Activated CD8-positive, alpha-beta memory T cell treated with anti-CD3 and anti-CD28 coated beads, Interleukin-2, amount 50 U/mL, for 1 hour (primary cell): ENCODE data around the gene CAMK1D.

Experiments
- DNase-seq: peaks from one replicate; pipeline ENCODE4 v3.0.0-alpha.2; 2020; ENCODE audit errors: extremely low read depth

Gene CAMK1D

GRCh38 chr10:12597176-12597575 is 247.8 kb downstream of the CAMK1D start:
- no peak for DNase-seq

- no peak for DNase-seq
Measured at GRCh38 chr10:12597788-12598765, 248.7 kb downstream of the CAMK1D start.

DNA sequence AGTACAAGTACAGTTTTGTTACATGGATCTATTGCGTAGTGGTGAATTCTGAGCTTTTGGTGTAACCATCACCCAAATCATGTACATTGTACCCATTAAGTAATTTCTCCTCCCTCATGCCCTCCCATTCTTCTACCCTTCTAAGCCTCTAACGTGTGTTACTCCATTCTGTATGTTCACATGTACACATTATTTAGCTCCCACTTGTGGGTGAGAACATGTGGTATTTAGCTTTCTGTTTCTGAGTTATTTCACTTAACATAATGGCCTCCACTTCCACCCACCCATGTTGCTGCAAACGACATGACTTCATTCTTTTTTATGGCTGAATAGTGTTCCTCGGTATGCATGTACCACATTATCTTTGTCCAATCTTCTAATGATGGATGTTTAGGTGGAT is 251.3 kb downstream of the CAMK1D start:
- DNase-seq = no peak

DNA sequence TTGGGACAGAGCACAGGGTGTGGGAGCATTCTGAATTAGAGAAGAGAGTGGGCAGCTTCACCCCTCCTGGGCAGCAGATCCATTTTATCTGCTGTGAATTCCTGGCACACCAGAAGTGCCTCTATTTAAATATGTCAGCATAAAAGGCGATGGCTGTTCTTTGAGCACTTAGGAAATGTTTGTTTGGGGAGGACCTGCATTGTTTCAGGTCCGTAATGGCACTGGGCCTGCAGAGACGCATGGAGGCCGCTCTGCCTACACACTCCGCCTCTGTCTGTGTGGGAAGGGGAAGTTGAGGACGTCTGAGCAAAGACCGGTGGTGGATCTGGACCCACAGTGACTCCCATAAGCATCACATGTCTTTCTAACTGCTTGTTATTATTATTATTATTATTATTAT is 253.2 kb downstream of the CAMK1D start:
- no peak for DNase-seq

DNA sequence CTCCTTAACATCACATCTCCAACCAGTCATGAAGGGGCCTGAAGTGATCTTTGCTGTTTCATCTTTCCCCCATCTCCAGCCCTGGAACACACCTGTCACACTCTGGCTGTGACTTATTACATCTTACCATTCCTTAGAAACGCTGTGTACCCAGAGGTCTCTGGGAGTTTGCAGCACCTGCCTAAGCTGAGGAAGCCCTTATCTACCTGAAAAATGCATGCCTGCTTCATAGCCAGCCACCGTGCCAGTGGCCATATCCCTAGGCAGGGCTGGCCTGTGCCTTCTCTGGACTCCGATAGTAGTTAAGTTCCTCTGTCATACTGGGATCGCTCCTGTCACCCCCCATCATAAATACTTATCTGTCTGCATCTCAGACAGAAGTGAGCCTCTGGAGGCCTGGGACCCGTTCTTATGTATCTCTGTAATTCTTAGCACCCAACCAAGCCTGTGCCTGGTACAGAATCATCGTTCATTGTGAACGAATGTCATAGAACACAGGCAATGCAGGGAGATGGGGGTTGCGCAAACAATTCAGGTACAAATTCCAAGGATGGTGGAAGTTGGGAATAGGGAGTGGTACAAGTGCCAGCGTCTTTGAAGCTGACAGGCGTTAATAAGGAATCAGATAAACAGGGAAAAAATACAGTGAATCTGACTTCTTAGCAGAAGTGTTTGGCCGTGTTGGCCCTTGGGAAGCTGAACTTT is 254.6 kb downstream of the CAMK1D start:
- no peak for DNase-seq

- DNase-seq = no peak
Measured at GRCh38 chr10:12605580-12606405, 256.4 kb downstream of the CAMK1D start.

GRCh38 chr10:12606461-12606860 is 257.1 kb downstream of the CAMK1D start:
- DNase-seq = no peak

- DNase-seq = no peak
Measured at GRCh38 chr10:12608761-12609160, 259.4 kb downstream of the CAMK1D start.

DNA sequence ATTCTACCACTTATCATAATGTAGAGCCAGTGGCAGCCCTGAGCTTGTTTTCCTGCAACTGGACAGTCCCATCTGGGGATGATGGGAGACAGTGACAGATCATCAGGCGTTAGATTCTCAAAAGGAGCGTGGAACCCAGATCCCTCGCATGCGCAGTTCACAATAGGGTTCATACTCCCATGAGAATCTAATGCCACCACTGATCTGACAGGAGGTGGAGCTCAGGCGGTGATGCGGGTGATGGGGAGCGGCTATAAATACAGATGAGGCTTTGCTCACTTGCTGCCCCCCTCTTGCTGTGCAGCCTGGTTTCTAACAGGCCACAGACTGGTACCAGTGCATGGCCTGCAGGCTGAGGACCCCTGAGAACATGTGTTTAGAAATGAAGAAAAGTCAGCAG is 260.1 kb downstream of the CAMK1D start:
- DNase-seq = no peak

DNA sequence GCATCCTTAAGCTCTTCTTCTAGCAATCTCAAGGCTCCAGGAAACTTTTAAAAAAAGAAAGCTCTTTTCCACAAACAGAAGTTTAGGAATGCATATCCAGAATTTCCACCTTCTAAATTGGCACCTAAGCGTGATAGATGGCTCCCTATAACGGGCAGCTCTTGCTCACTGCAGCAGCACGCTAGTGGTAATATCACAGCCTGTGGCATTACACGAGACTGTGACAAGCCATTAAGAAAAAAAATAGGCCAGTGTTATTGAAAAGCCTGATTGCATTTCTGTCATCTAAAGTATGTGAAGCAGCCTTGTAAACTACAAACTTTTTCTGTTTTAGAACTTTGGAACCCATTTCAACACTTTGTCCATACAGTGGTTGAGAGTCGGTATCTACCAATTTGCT is 263.8 kb downstream of the CAMK1D start:
- DNase-seq = no peak

GRCh38 chr10:12614177-12614995 is 265.0 kb downstream of the CAMK1D start:
- no peak for DNase-seq

DNA sequence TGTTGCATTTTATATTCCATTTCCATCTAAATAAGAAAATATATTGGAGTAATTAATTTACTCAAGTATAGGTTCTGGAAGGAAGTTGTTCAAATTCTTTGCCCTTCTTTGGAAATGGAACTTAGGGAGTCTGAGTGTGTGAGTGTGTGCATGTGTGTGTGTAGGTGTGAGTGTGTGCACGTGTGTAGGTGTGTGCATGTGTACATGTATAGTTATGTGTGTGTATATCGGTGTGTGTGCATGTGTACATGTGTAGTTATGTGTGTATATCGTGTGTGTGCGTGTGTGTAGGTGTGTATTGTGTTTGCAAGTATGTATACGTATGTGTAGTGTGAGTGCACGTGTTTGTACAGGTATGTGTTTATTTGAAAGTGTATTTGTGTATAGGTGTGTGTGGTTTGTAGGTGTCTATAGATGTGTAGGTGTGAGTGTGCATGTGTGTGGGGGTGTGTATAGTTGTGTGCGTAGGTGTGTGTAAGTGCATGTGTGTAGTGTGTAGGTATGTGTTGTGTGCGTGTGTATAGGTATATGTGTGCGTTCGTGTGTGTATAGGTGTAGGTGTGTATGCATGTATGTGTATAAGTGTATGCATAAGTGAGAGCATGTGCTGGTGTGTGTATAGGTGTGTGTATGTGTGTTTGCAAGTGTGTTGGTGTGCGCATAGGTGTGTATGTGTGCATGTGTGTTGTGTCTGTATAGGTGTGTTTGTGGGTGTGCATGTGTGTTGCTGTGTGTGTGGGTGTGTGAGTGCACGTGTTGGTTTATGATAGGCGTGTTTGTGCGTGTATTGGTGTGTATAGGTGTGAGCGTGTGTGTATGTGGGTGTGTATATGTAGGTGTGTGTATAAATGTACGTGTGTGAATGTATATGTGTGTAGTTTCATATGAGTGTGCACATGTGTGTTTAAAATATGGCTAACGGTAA is 266.2 kb downstream of the CAMK1D start:
- DNase-seq = no peak

DNA sequence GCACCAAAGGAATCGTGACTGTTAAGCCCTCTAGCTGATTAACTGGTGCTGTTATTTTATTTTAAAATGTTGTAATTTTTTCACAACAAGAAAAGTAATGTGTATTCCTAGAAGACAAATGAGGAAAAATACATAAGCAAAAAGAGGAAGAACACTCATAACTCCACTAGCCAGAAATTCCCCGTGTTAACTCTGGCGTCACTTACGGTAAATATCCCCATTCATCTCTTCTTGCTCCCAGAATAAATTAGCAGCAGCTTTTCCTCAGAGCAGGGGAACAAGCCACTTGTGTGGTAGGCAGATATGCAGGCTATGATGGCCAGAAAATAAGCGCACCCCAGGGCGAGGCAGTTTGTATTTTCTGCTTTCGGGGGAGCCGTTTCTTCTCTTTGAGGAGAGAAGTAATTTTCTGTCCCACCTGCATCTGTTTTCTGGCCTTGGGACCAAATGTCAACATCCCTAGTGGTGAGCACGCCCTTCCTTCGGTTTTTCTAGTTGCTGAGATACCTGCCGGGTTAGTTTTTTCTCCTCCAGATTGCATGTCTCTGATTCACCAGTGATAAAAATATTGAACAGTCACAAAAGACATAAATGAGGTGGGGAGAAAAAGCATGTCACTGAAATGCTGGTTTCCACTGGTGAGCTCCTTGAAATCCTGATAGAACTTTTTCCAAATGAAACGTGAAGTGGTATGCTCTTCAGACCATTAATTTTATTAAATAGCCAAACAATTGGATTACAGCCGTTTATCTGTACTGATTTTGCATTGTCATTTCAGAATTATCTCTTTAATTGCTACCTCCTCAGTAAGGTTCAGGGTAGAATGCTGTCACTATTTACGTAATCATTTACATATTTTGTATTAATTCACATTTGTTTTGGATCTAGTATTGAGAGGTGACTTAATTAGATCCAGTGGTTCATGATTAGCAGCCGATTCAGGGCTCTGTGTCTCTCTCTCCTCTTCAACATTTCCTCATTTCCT is 268.1 kb downstream of the CAMK1D start:
- DNase-seq = no peak

DNA sequence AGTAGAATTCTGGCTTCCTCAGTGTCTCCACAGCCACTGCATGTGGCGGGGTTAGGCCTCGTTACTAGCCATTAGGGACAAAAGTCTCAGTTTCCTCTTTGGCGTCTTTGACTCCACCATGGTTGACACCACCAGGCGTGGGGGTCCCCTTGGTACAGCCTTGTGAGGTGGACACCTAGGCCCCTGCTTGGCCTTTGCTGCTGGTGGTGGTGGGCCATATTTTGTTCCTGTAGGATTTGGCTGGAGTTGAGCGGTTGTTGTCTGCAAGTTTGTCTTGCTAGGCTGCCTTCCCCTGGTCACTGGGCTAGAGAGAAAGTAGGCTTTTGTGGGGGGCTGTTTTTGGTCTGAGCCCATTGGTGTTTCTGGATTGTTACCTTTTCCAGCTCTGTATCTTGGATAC is 272.7 kb downstream of the CAMK1D start:
- no peak for DNase-seq

- DNase-seq = no peak
Measured at GRCh38 chr10:12622691-12623090, 273.3 kb downstream of the CAMK1D start.

DNA sequence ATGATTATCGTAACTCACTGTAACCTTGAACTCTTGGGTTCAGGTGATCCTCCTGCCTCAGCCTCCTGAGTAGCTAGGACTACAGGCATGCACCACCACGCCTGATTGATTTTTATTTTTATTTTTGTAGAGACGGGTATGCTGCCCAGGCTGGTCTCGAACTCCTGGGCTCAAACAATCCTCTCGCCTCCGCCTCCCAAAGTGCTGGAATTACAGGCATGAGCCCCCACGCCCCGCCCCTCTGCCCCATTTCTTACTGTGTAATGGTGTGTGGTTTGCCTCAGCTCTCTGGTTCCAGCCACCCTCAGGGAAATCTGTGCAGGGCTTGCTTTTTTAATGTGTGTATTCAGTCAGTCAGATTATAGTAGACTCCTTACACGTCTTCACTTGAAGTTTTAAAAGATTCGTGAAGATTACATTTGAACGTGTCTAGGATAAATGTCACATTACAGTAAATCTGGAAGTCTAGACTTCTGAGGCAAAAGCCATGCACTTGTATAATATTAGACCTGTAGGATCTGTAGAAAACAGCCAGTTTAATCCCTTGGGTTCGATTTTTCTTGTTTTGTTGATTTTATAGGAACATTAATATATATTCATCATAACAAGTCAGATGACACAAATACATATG is 276.2 kb downstream of the CAMK1D start:
- no peak for DNase-seq

GRCh38 chr10:12628153-12628552 is 278.8 kb downstream of the CAMK1D start:
- no peak for DNase-seq

DNA sequence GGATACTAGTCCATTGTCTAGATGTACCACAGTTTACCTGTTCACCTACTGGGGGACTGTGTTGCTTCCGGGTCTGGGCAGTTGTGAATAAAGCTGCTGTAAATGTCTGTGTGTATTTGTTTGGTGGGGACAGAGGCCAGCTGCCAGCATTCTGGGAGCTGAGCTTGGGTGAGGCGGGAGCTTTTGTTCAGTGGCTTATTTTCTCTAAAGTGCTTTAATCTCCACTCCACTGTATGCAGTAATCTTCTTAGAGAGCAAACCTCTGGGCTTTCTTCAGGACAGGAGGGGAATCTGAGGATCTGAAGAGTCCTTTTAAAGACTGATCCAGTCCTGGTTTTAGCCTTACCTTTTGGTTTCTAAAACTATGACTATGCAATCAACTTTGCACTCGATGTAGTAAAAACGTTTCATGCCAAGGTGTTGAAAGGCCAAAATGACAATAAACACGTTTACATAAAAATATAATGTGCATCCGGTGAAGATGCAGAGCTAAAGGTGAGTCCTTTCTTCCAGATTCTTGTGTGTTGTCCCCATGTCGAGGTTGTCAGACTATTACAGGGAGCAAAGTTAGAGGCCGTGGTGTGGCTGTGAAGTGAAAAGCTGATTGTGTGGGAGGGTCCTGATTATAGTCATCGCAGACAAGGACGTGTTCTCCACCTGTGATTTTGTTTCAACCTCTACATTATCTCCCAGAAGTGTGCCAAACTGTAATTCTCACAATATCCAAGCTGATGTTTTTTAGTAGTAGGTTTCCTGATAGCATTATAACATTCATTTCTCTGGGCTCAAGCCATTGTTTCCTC is 279.8 kb downstream of the CAMK1D start:
- DNase-seq = no peak
